HepG2 (cell line): Measurements from ENCODE around the gene TMEM198. TPM values are rescaled to one million over a fixed set of nuclear protein-coding genes. Genes with fewer than 3 reads are reported as not detected.

ENCODE experiments used
- CENPT ChIP-seq: sonication (generic); formaldehyde crosslinking; IDR thresholded peaks from 2 replicates; pipeline ENCODE4 v1.8.0; 2022; ENCODE audit warnings: low read depth, mild to moderate bottlenecking, moderate library complexity, missing genetic modification reagents
- HOXA9 ChIP-seq: sonication (generic); formaldehyde crosslinking; IDR thresholded peaks from 2 replicates; pipeline ENCODE4 v1.8.1; 2022; ENCODE audit warnings: missing genetic modification reagents, mild to moderate bottlenecking, moderate library complexity, borderline replicate concordance
- KLF9 ChIP-seq: IDR thresholded peaks from 2 replicates; pipeline ENCODE4 v1.6.1; 2016; ENCODE audit warnings: low read depth
- NFIB ChIP-seq: sonication (generic); formaldehyde crosslinking; IDR thresholded peaks from 2 replicates; pipeline ENCODE4 v1.9.0; 2021; ENCODE audit warnings: missing genetic modification reagents, mild to moderate bottlenecking, borderline replicate concordance
- PBX2 ChIP-seq: IDR thresholded peaks from 2 replicates; pipeline ENCODE4 v1.6.1; 2016; ENCODE audit warnings: control low read depth
- PCBP1 ChIP-seq: fragments of 200-400 bp; formaldehyde crosslinking; IDR thresholded peaks from 2 replicates; pipeline ENCODE4 v1.6.1; 2017; ENCODE audit warnings: mild to moderate bottlenecking, low read depth, low read length, borderline replicate concordance
- REL ChIP-seq: sonication (generic); formaldehyde crosslinking; conservative IDR thresholded peaks from 2 replicates; pipeline ENCODE4 v1.8.0; 2022; ENCODE audit warnings: mild to moderate bottlenecking, missing genetic modification reagents, moderate library complexity
- SOX13 ChIP-seq, 3 experiments: fragments of 450-650 bp in 1 of 3; sonication (generic) in 1 of 3; formaldehyde crosslinking in 1 of 3; IDR thresholded peaks in 2 of 3; conservative IDR thresholded peaks in 1 of 3; 2 replicates each; pipeline versions ENCODE4 v1.5.0 to v1.6.1; 2016 to 2020; ENCODE audit warnings: antibody characterized with exemption in 1 of 3, mild to moderate bottlenecking in 1 of 3, missing compliant biosample characterization in 1 of 3, missing genetic modification reagents in 1 of 3, moderate library complexity in 1 of 3
- SOX6 ChIP-seq, 2 experiments: fragments of 450-650 bp in 1 of 2; sonication (generic) in 1 of 2; formaldehyde crosslinking in 1 of 2; IDR thresholded peaks; 2 replicates each; pipeline versions ENCODE4 v1.4.0 to v1.6.1; 2017 to 2020; ENCODE audit warnings: antibody characterized with exemption in 1 of 2, mild to moderate bottlenecking in 1 of 2, missing genetic modification reagents in 1 of 2
- UBTF ChIP-seq: sonication (generic); formaldehyde crosslinking; IDR thresholded peaks from 2 replicates; pipeline ENCODE4 v1.4.0; 2020; ENCODE audit warnings: mild to moderate bottlenecking, missing genetic modification reagents
- ZNF207 ChIP-seq: fragments of 450-650 bp; IDR thresholded peaks from 2 replicates; pipeline ENCODE4 v1.6.1; 2016; ENCODE audit warnings: antibody characterized with exemption, borderline replicate concordance
- ZNF318 ChIP-seq: sonication (generic); formaldehyde crosslinking; IDR thresholded peaks from 2 replicates; pipeline ENCODE4 v1.4.0; 2020; ENCODE audit warnings: mild to moderate bottlenecking, missing genetic modification reagents
- ZNF572 ChIP-seq: sonication (generic); formaldehyde crosslinking; IDR thresholded peaks from 2 replicates; pipeline ENCODE4 v1.5.1; 2020; ENCODE audit warnings: mild to moderate bottlenecking, missing genetic modification reagents
- ZNF672 ChIP-seq: sonication (generic); formaldehyde crosslinking; IDR thresholded peaks from 2 replicates; pipeline ENCODE4 v1.8.1; 2022; ENCODE audit warnings: missing genetic modification reagents
- polyA plus RNA-seq, 8 experiments: library from polyadenylated mRNA; depleted of rRNA in 3 of 8; stranded (reverse) in 7 of 8; unstranded in 1 of 8; fragments of >200 nt; fragmentation: Illumina TruSeq in 4 of 8; extraction: Trizol in 4 of 8; gene quantifications; 2 replicates each; pipeline versions ENCODE4 v1.2.1 to v1.2.3, GENCODE V29; 2011 to 2016; ENCODE audit warnings: low read depth in 4 of 8, missing spikeins in 1 of 8, mixed read lengths in 1 of 8; ENCODE audit not compliant: insufficient read depth in 1 of 8
- total RNA-seq, 5 experiments: library from RNA; depleted of rRNA; stranded (reverse); fragments of >200 nt; fragmentation: Illumina TruSeq; extraction: Trizol; gene quantifications; 2 replicates each; pipeline ENCODE4 v1.2.3, GENCODE V29; 2016; ENCODE audit warnings: low read depth in 1 of 5
- TF ChIP-seq, protein P1 (sequence below): sonication (generic); formaldehyde crosslinking; IDR thresholded peaks from 2 replicates; pipeline ENCODE4 v1.8.1; 2023; ENCODE audit warnings: mild to moderate bottlenecking, inconsistent platforms, moderate library complexity, missing genetic modification reagents, borderline replicate concordance

TMEM198 gene
- total and polyA plus RNA-seq, 2 of the 13 experiments (the other 11 are each of a cell fraction or from before 2014, with no cell fraction given): 17.3 to 23.5 TPM

- 0 out of 2 replicates have a peak, but pooled peaks have one; percentile 34 for TF ChIP-seq REL (CRISPR knock-in tag)
- no peak for TF ChIP-seq SOX13 (IDR thresholded peaks at IDR 0.05)
- TF ChIP-seq SOX13 (CRISPR knock-in tag; conservative IDR thresholded peaks at IDR 0.05 in 1 of 2, IDR thresholded peaks at IDR 0.05 in 1 of 2): no peak
- TF ChIP-seq, protein P1, sequence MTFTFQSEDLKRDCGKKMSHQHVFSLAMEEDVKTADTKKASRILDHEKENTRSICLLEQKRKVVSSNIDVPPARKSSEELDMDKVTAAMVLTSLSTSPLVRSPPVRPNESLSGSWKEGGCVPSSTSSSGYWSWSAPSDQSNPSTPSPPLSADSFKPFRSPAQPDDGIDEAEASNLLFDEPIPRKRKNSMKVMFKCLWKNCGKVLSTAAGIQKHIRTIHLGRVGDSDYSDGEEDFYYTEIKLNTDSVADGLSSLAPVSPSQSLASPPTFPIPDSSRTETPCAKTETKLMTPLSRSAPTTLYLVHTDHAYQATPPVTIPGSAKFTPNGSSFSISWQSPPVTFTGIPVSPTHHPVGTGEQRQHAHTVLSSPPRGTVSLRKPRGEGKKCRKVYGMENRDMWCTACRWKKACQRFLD (CRISPR knock-in tag): no peak
- no peak for TF ChIP-seq CENPT (CRISPR knock-in tag)
- no peak for TF ChIP-seq ZNF572
- TF ChIP-seq ZNF672: no peak
- no peak for TF ChIP-seq UBTF
- TF ChIP-seq HOXA9 (CRISPR knock-in tag): no peak
- TF ChIP-seq ZNF318 (CRISPR knock-in tag): 0 out of 2 replicates have a peak, but pooled peaks have one; percentile 54
- TF ChIP-seq PCBP1: 0 out of 2 replicates have a peak, but pooled peaks have one; percentile 49
- TF ChIP-seq ZNF207: no peak
- no peak for TF ChIP-seq KLF9 (CRISPR knock-in tag)
- no peak for TF ChIP-seq SOX6 (IDR thresholded peaks at IDR 0.05)
- no peak for TF ChIP-seq SOX6 (CRISPR knock-in tag; IDR thresholded peaks at IDR 0.05)
- TF ChIP-seq PBX2: no peak
- TF ChIP-seq NFIB (CRISPR knock-in tag): no peak
These were observed 24.0 kb downstream of the TMEM198 start (continued) for GRCh38 chr2:219567791-219568361.
